Measurements from ENCODE around the gene MYPOP. TPM values are rescaled to one million over a fixed set of nuclear protein-coding genes. Genes with fewer than 3 reads are reported as not detected.

MYPOP gene
- total and polyA plus RNA-seq, 9 of the 15 experiments (the other 6 are each of a cell fraction or from before 2014, with no cell fraction given), result 0.32 to 7.6 (median 1.6) TPM

DNA sequence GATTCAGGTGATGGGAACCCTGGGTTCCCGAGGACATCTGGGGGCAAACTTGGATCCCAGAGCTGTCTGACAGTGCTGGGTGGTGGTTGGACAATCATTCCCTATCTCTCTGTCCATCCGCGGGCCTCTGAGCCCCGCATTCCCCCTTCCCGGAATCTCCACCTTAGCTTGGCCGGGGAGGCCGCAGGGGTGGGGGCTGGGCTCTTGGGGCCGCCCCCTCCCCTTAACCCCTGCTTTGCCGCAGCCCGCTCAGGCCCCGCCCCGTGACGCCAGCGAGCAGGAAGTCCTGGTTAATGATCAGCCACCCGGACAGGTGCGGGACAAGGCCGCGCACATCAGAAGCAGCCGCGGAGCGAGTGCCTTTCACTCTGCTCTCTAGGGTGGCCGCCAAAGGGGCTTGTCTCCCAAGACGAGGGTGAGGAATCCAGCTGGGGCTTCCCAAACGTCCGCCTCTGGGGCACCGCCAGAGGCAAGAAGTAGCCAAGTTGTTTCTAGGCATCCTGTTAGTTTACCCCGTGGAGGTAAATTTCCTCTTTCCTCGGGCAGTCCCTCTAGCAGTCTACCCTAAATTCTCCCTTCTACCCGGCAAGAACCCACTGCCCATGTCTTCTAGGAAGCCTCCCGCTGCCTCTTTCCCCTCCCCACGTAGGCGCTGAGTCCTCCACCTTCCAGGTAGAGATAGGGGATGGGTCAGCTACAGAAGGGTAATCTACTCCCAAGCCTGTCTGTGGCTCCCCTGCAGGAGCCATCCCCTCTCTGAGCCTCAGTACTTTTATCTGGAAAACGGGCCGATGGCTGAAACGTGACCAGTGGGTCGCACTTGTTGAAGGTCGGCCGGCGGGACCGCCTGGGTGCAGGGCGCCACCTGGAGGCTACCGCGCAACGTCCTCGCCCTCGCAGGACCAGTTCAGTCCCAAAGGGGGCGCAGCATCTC, 19.5 kb downstream of the MYPOP start (continued):
- TF ChIP-seq, protein P1, sequence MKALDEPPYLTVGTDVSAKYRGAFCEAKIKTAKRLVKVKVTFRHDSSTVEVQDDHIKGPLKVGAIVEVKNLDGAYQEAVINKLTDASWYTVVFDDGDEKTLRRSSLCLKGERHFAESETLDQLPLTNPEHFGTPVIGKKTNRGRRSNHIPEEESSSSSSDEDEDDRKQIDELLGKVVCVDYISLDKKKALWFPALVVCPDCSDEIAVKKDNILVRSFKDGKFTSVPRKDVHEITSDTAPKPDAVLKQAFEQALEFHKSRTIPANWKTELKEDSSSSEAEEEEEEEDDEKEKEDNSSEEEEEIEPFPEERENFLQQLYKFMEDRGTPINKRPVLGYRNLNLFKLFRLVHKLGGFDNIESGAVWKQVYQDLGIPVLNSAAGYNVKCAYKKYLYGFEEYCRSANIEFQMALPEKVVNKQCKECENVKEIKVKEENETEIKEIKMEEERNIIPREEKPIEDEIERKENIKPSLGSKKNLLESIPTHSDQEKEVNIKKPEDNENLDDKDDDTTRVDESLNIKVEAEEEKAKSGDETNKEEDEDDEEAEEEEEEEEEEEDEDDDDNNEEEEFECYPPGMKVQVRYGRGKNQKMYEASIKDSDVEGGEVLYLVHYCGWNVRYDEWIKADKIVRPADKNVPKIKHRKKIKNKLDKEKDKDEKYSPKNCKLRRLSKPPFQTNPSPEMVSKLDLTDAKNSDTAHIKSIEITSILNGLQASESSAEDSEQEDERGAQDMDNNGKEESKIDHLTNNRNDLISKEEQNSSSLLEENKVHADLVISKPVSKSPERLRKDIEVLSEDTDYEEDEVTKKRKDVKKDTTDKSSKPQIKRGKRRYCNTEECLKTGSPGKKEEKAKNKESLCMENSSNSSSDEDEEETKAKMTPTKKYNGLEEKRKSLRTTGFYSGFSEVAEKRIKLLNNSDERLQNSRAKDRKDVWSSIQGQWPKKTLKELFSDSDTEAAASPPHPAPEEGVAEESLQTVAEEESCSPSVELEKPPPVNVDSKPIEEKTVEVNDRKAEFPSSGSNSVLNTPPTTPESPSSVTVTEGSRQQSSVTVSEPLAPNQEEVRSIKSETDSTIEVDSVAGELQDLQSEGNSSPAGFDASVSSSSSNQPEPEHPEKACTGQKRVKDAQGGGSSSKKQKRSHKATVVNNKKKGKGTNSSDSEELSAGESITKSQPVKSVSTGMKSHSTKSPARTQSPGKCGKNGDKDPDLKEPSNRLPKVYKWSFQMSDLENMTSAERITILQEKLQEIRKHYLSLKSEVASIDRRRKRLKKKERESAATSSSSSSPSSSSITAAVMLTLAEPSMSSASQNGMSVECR (CRISPR knock-in tag; IDR thresholded peaks at IDR 0.05), result 0 out of 2 replicates have a peak, but pooled peaks have one; percentile 58
- TF ChIP-seq ZNF217 (CRISPR knock-in tag; IDR thresholded peaks at IDR 0.05), result no peak
- no peak for TF ChIP-seq KDM2B (CRISPR knock-in tag; IDR thresholded peaks at IDR 0.05)
- TF ChIP-seq TOE1 (IDR thresholded peaks at IDR 0.05; ENCODE audit: borderline replicate concordance), result peak; percentile 81
- no peak for TF ChIP-seq TOE1 (CRISPR knock-in tag; IDR thresholded peaks at IDR 0.05; ENCODE audit: borderline replicate concordance, low read depth)
- TF ChIP-seq HNRNPK (IDR thresholded peaks at IDR 0.05; ENCODE audit: low read depth, low read length, poor library complexity, severe bottlenecking), result no peak
- peak; percentile 67; the same call in 1 of the 2 replicates for TF ChIP-seq SP1 (CRISPR knock-in tag; IDR thresholded peaks at IDR 0.05)
- TF ChIP-seq DMBX1 (CRISPR knock-in tag; IDR thresholded peaks at IDR 0.05; ENCODE audit: borderline replicate concordance), result peak; percentile 56; the same call in 1 of the 2 replicates
- TF ChIP-seq ZNF583 (CRISPR knock-in tag; IDR thresholded peaks at IDR 0.05), result no peak
- TF ChIP-seq ZNF121 (CRISPR knock-in tag; conservative IDR thresholded peaks at IDR 0.05), result peak; percentile 61; the same call in 1 of the 2 replicates
- peak; percentile 47; the same call in 1 of the 2 replicates for TF ChIP-seq PML (IDR thresholded peaks at IDR 0.05; ENCODE audit: low read length)
- no peak for TF ChIP-seq MTA2 (IDR thresholded peaks at IDR 0.05; ENCODE audit: low read depth)
- TF ChIP-seq CBFA2T2 (conservative IDR thresholded peaks at IDR 0.05), result no peak
- 0 out of 2 replicates have a peak, but pooled peaks have one; percentile 17 for TF ChIP-seq SMARCE1 (IDR thresholded peaks at IDR 0.05)
- no peak for TF ChIP-seq ZNF668 (CRISPR knock-in tag; IDR thresholded peaks at IDR 0.05)
- TF ChIP-seq NFIC (IDR thresholded peaks at IDR 0.05), result peak; percentile 38
- TF ChIP-seq ZNF174 (CRISPR knock-in tag; IDR thresholded peaks at IDR 0.05), result no peak
- TF ChIP-seq, protein P2, sequence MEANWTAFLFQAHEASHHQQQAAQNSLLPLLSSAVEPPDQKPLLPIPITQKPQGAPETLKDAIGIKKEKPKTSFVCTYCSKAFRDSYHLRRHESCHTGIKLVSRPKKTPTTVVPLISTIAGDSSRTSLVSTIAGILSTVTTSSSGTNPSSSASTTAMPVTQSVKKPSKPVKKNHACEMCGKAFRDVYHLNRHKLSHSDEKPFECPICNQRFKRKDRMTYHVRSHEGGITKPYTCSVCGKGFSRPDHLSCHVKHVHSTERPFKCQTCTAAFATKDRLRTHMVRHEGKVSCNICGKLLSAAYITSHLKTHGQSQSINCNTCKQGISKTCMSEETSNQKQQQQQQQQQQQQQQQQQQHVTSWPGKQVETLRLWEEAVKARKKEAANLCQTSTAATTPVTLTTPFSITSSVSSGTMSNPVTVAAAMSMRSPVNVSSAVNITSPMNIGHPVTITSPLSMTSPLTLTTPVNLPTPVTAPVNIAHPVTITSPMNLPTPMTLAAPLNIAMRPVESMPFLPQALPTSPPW (CRISPR knock-in tag; IDR thresholded peaks at IDR 0.05), result peak; percentile 82
- TF ChIP-seq, protein P3, sequence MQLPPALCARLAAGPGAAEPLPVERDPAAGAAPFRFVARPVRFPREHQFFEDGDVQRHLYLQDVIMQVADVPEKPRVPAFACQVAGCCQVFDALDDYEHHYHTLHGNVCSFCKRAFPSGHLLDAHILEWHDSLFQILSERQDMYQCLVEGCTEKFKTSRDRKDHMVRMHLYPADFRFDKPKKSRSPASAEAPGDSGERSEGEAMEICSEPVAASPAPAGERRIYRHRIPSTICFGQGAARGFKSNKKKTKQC (CRISPR knock-in tag; IDR thresholded peaks at IDR 0.05), result peak; percentile 77
- TF ChIP-seq ZBTB7A (IDR thresholded peaks at IDR 0.05; ENCODE audit: borderline replicate concordance, control insufficient read depth, low read depth, low read length), result peak; percentile 87
- TF ChIP-seq EP300 (IDR thresholded peaks at IDR 0.05; ENCODE audit: low read length), result peak; percentile 55
- TF ChIP-seq DIDO1 (tag; IDR thresholded peaks at IDR 0.05; ENCODE audit: low read depth), result no peak
- TF ChIP-seq SLC30A9 (CRISPR knock-in tag; IDR thresholded peaks at IDR 0.05), result no peak
